NCI-H1694 (cell line): ENCODE data around the gene MACROD2.
"Not testable (repeated sequence)": the region's sequence is repeated elsewhere in the genome, so short reads cannot be mapped to it uniquely, and the experiment has no call there.

Experiments used
- DNase-seq: peaks from one replicate; lab custom pipeline; 2025; lab: John Stamatoyannopoulos, UW

Gene MACROD2

GRCh38 chr20:15760001-15760621 lies 1764.8 kb downstream of the MACROD2 start:
- peak; percentile 41 for DNase-seq

- DNase-seq = no peak
Measured at GRCh38 chr20:15763366-15763765, 1768.0 kb downstream of the MACROD2 start.

GRCh38 chr20:15767586-15767985 lies 1772.3 kb downstream of the MACROD2 start:
- DNase-seq = no peak

GRCh38 chr20:15767999-15768741 lies 1772.9 kb downstream of the MACROD2 start:
- no peak for DNase-seq

GRCh38 chr20:15772826-15773225 lies 1777.5 kb downstream of the MACROD2 start:
- DNase-seq = no peak

GRCh38 chr20:15774926-15775325 lies 1779.6 kb downstream of the MACROD2 start:
- no peak for DNase-seq

- no peak for DNase-seq
Measured at GRCh38 chr20:15776770-15777466, 1781.6 kb downstream of the MACROD2 start.

GRCh38 chr20:15784020-15784419 lies 1788.7 kb downstream of the MACROD2 start:
- DNase-seq = no peak

- no peak for DNase-seq
Measured at GRCh38 chr20:15789079-15789478, 1793.8 kb downstream of the MACROD2 start.

GRCh38 chr20:15792855-15793254 lies 1797.5 kb downstream of the MACROD2 start:
- DNase-seq = no peak

- DNase-seq = no peak
Measured at GRCh38 chr20:15794409-15794808, 1799.1 kb downstream of the MACROD2 start.

GRCh38 chr20:15795305-15796019 lies 1800.1 kb downstream of the MACROD2 start:
- DNase-seq = no peak

GRCh38 chr20:15799871-15800270 lies 1804.6 kb downstream of the MACROD2 start:
- DNase-seq = no peak

- no peak for DNase-seq
Measured at GRCh38 chr20:15802020-15802419, 1806.7 kb downstream of the MACROD2 start.

GRCh38 chr20:15805154-15805553 lies 1809.8 kb downstream of the MACROD2 start:
- no peak for DNase-seq

- DNase-seq = no peak
Measured at GRCh38 chr20:15806105-15806504, 1810.8 kb downstream of the MACROD2 start.

- no peak for DNase-seq
Measured at GRCh38 chr20:15807271-15807670, 1812.0 kb downstream of the MACROD2 start.

GRCh38 chr20:15807771-15808170 lies 1812.5 kb downstream of the MACROD2 start:
- DNase-seq = not testable (repeated sequence)

GRCh38 chr20:15811951-15812350 lies 1816.6 kb downstream of the MACROD2 start:
- no peak for DNase-seq

GRCh38 chr20:15812696-15813095 lies 1817.4 kb downstream of the MACROD2 start:
- DNase-seq = no peak

GRCh38 chr20:15814360-15814759 lies 1819.0 kb downstream of the MACROD2 start:
- DNase-seq = no peak

- no peak for DNase-seq
Measured at GRCh38 chr20:15814911-15815310, 1819.6 kb downstream of the MACROD2 start.
